Astrocyte of the cerebellum (primary cell): Measurements from ENCODE around the gene QSOX1.

ENCODE experiments used
- DNase-seq: peaks from one replicate; pipeline ENCODE4 v3.0.0-alpha.2; 2011; ENCODE audit warnings: low read depth
- H3K4me3 ChIP-seq: 2 replicates; pipeline ENCODE4 v1.5.1; 2011; ENCODE audit warnings: mild to moderate bottlenecking, low read depth, low read length, moderate library complexity
- CTCF ChIP-seq: IDR thresholded peaks from 2 replicates; pipeline ENCODE4 v1.5.1; 2012; ENCODE audit warnings: low read length, low read depth, moderate library complexity, mild to moderate bottlenecking; ENCODE audit errors: missing control alignments
- in situ Hi-C: cut with HindIII; loops from 2 replicates; pipeline ENCODE4 v1.10.0; 2017; ENCODE audit warnings: low sequenced_read_pairs

The QSOX1 gene

GRCh38 chr1:180247580-180247979, 92.9 kb downstream of the QSOX1 start:
- no peak for DNase-seq
- no peak for TF ChIP-seq CTCF
- H3K4me3 ChIP-seq = no peak overlapping the region
- in situ Hi-C loops = no loop called here

- DNase-seq = no peak
- TF ChIP-seq CTCF = no peak
- H3K4me3 ChIP-seq = no peak overlapping the region
- in situ Hi-C loops = no loop called here
These were observed 93.5 kb downstream of the QSOX1 start for GRCh38 chr1:180248176-180248575.

GRCh38 chr1:180248731-180249681, 94.3 kb downstream of the QSOX1 start:
- in situ Hi-C loops = no loop called here
- no peak overlapping the region for H3K4me3 ChIP-seq

GRCh38 chr1:180249725-180250498, 95.2 kb downstream of the QSOX1 start:
- no peak overlapping the region for H3K4me3 ChIP-seq
- in situ Hi-C loops = no loop called here
- TF ChIP-seq CTCF = no peak
- no peak for DNase-seq

More at GRCh38 chr1:180248731-180249681, 94.3 kb downstream of the QSOX1 start:
- no peak for DNase-seq
- TF ChIP-seq CTCF = no peak

- no peak overlapping the region for H3K4me3 ChIP-seq
- no peak for TF ChIP-seq CTCF
- in situ Hi-C loops = no loop called here
- DNase-seq = no peak
These were observed 95.8 kb downstream of the QSOX1 start for GRCh38 chr1:180250499-180250770.

GRCh38 chr1:180250883-180251509, 96.3 kb downstream of the QSOX1 start:
- no peak overlapping the region for H3K4me3 ChIP-seq
- in situ Hi-C loops = no loop called here
- DNase-seq = no peak
- TF ChIP-seq CTCF = no peak
